HL-60/S4 treated with retinoic acid at 250 ng/mL for 4 days and 3 days (cell line): ENCODE data around the gene TMX2.

Experiments used
- in situ Hi-C: fragments of 300-500 bp; cut with MboI; formaldehyde crosslinking; loops from 2 replicates; pipeline ENCODE4 v1.7.0; 2022; ENCODE audit warnings: low sequenced_read_pairs

The TMX2 gene

DNA sequence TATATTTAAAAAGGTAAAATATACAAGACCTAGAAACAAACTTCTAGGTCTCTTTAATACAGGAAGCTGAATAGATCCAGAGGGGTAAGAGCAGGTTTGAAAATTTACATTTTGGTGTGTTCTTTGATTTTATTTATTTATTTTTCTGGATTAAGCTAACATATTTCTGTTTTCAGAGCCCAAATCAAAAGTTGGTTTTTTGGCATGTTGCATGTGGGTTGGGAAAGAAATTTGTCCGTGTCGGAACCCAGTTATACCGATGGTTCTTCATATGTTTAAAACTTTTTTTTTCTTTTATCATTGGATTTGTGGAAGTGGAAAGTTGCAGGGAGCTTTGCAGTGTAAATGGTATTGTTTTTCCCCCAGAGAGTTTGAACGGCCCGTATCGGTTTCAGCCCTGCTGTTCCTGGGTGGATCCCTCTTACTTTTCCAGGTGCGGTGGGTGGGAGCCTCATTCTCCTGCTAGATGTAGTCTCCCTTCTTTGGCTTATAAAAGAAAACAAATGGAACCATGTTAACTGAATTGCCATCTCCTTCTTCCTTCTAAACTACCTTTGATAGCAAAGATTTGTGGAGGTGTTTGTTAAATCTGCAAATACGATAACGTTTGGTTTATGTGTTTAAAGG is 50.0 kb downstream of the TMX2 start:
- in situ Hi-C loops, result no loop called here

- in situ Hi-C loops, result no loop called here
Observed at GRCh38 chr11:57763568-57763967, 51.2 kb downstream of the TMX2 start.

DNA sequence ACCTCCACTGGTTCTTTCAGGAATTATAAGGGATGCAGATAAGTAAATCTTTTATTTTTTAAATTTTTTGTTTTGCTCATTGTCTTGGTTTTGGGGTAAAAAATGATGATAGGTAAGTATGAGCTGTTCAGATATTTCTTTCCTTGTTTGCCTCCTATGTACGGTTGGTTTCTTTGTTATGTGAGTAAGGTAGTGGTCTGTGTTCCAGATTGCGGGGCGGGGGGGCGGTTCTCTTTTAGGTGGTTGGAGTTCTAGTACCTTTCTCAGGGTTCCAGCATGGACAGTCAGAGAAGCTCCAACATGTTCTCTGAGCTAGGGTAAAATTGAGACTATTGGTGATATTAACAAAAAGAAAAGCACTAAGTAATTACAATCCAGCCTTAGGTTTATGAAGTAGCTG is 51.6 kb downstream of the TMX2 start:
- in situ Hi-C loops, result no loop called here

DNA sequence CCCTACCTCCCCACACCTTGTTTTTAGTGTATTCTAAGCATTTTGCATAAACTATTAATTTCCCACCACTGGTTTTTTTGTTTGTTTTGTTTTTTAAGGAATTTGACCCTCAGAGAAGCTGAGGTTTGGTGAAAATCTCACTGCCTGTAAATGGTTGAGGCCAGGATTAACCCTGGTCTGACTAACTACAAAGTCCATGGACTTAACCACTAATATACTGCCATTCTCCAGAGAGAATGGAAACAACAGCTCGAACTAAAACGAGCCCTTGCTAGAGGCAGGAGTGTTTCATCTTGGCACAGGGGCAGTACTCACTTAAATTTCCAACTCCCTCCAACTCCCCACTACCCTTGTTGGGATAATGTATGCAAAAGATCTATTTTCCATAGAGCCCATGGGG is 52.2 kb downstream of the TMX2 start:
- in situ Hi-C loops, result no loop called here

GRCh38 chr11:57764972-57765371 is 52.6 kb downstream of the TMX2 start:
- in situ Hi-C loops, result no loop called here

- in situ Hi-C loops, result no loop called here
Observed at GRCh38 chr11:57770793-57771192, 58.4 kb downstream of the TMX2 start.

- in situ Hi-C loops, result no loop called here
Observed at GRCh38 chr11:57771365-57771764, 59.0 kb downstream of the TMX2 start.

DNA sequence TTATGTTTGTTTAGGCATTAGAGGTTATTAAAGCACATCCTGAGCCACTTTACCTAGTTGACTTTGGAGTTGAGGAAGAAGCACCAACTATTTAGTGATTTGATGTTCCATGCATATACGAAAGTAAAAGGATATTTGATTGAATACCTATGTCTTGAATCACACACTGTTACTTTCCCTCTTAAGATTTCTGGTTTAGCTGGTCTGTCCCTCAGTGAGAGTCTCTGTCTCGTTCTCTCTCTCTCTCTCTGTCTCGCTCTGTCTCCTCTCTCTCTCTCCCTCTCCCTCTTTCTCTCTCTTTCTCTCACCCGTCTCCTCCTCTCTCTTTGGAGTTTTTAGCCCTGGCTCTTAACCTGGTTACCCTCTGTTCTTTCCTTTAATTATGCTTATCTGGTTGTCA is 60.2 kb downstream of the TMX2 start:
- in situ Hi-C loops, result no loop called here

DNA sequence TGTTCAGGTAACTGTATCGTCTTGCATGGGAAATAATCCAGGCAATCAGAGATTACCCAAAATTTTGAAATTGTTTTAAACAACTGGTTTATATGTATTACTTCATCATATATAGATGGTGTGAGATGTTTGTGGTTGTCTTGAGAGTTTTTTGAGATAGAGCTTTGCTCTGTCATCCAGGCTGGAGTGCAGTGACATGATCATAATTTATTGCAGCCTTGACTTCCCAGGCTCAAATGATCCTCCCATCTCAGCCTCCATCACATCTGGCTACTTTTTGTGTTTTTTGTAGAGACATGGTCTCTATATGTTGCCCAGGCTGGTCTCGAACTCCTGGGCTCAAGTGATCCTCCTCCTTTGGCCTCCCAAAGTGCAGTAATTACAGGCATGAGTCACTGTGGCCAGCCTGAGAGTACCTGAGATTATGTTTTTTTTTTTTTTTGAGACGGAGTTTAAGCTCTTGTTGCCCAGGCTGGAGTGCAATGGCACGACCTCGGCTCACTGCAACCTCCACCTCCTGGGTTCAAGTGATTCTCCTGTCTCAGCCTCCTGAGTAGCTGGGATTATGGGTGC is 60.7 kb downstream of the TMX2 start:
- in situ Hi-C loops, result no loop called here

DNA sequence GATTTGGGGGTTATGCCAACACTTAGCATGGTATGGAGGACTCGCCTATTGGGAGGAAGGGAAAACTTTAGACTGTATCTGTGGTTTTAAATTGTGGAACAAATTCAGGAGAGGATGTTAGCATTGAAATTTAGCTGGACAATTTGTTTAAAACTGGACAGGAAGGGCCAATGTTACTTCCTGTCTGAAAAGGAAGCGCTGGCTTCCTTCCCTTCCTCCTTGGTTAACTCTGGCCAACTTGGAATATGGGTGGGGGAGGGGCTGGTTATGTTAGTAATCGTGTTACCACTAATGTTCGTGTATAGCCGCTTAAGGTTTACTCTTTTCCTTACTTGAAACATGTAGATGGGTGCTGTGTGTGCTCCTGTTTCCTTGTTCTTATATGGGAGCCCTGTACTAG is 63.1 kb downstream of the TMX2 start:
- in situ Hi-C loops, result no loop called here

- in situ Hi-C loops, result no loop called here
Observed at GRCh38 chr11:57776031-57776521, 63.7 kb downstream of the TMX2 start.

GRCh38 chr11:57776577-57777210 is 64.3 kb downstream of the TMX2 start:
- in situ Hi-C loops, result no loop called here

GRCh38 chr11:57777969-57778317 is 65.5 kb downstream of the TMX2 start:
- in situ Hi-C loops, result no loop called here

DNA sequence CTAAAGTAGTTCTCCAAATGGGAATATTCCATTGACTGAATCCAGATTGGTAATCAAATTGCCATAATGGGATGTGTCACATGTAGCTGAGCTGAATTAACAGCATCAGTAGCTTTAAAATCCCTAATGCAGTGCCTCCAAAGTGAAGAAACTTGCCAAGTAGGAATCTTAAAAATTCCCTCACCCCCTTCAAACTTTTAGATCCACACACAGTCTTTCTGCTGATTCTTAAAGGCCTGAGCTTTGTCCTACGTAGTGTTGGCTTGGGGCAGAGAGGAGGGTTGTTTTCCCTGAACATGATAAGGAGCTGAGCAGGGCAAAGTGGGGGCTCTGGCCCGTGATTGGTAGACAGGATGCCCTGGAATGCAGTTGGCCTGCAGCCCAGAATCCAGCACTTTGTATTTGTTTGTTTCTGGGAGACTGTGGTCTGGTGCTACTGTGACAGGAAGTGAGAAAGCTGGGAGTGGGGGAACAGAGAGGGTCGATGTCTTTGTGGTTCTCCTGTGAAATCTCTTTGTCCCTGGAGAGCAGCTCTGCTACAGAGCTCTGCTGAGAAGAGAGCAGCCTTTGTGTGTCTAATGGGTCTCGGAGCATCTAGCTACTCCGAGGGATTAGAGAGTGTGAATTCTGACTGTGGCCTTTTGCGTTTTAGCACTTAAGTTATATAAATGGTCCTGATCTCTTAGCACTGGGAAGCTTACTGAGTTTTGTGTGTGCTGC is 66.1 kb downstream of the TMX2 start:
- in situ Hi-C loops, result no loop called here

- in situ Hi-C loops, result no loop called here
Observed at GRCh38 chr11:57779276-57779675, 66.9 kb downstream of the TMX2 start.

GRCh38 chr11:57781529-57781943 is 69.1 kb downstream of the TMX2 start:
- in situ Hi-C loops, result no loop called here

GRCh38 chr11:57785072-57785471 is 72.7 kb downstream of the TMX2 start:
- in situ Hi-C loops, result no loop called here

GRCh38 chr11:57786436-57786835 is 74.0 kb downstream of the TMX2 start:
- in situ Hi-C loops, result no loop called here

- in situ Hi-C loops, result no loop called here
Observed at GRCh38 chr11:57787006-57787604, 74.7 kb downstream of the TMX2 start.

DNA sequence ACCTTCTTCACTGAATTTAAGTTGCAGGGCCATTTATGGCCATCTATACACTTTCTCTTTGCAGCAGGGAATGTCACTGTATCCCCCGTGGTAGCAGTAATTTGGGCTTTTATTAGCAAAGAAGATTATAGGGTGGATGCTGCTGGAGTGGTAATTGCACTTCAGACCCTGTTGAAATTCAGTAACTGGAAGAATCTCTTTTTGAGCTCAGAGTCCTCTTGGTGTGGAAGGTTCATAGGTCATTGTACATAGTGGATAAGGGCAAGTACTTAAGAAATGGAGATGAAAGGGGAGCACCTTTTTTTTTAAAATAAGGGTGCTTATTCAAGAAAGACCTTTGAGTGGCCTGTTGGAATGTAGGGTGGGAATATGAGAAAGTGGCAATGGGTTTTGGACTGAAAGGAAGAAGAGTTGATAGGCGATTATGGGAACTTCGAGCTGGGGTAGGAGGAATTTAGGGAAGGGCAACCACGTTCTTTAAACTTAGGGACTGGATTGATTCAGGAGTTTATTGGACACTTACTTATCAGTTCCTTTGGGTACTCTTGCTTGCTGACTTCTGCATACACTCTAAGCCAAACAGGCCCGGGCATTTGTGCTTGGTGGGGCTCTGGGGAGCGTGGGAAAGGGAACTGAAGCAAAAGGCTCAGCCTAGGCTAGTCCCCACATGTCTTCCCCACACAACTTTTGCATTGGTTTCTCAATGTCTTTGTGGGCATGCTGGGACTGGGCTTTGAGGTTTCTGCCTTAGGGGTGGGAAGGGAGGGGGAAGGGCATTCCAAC is 75.7 kb downstream of the TMX2 start:
- in situ Hi-C loops, result no loop called here

DNA sequence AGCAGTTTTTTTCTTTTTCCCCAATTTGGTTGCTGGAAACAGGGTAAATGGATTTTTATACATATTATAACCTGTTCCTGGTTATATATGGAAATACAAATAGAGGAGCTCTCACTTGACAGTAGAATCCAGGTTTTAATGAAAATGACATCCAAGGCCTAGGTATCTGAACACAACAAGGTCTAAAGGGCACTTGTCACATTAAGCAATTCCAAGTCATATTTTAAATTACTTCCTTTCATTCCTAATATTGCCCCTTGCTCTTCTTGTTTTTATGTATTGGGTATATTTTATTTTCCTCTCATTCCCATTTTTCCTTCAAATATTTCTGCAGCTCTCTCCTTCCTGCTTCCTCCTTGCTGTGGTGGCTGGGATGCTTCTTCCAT is 76.3 kb downstream of the TMX2 start:
- in situ Hi-C loops, result no loop called here
